ENCODE data around the gene DNAJB6.

GRCh38 chr7:157418204-157419034, 81.6 kb downstream of the DNAJB6 start:
- TF ChIP-seq CTCF (IDR thresholded peaks at IDR 0.05 in 2 of 3, conservative IDR thresholded peaks at IDR 0.05 in 1 of 3; ENCODE audit: borderline replicate concordance in 1 of 3, insufficient read depth in 1 of 3, low read depth in 2 of 3, low read length in 2 of 3) (no peak), EGR1 (IDR thresholded peaks at IDR 0.05; ENCODE audit: low read depth) (no peak), EZH2 (IDR thresholded peaks at IDR 0.05) (no peak), TCF7L2 (IDR thresholded peaks at IDR 0.05; ENCODE audit: borderline replicate concordance, extremely low read depth, insufficient read depth, insufficient read length) (no peak), CEBPB (IDR thresholded peaks at IDR 0.05; ENCODE audit: low read depth) (no peak), POLR2A (IDR thresholded peaks at IDR 0.05; ENCODE audit: borderline replicate concordance, extremely low read depth, insufficient read depth, insufficient read length) (no peak), ZBTB33 (IDR thresholded peaks at IDR 0.05; ENCODE audit: extremely low read depth, insufficient replicate concordance, low read length) (no peak), RAD21 (IDR thresholded peaks at IDR 0.05; ENCODE audit: low read depth) (no peak), YY1 (IDR thresholded peaks at IDR 0.05; ENCODE audit: extremely low read depth, insufficient replicate concordance, low read depth, low read length) (no peak)
